PC-9 (cell line): ENCODE measurements around the gene RAC3.

Source experiments
- CTCF ChIP-seq: fragments of 200-600 bp; sonication (generic); conservative IDR thresholded peaks from 2 replicates; pipeline ENCODE4 v1.6.1; 2017; ENCODE audit warnings: mixed run types, antibody characterized with exemption, mild to moderate bottlenecking, moderate library complexity
- EZH2 ChIP-seq: fragments of 200-600 bp; sonication (generic); IDR thresholded peaks from 2 replicates; pipeline ENCODE4 v1.8.0; 2017; ENCODE audit warnings: antibody characterized with exemption, low read depth

DNA sequence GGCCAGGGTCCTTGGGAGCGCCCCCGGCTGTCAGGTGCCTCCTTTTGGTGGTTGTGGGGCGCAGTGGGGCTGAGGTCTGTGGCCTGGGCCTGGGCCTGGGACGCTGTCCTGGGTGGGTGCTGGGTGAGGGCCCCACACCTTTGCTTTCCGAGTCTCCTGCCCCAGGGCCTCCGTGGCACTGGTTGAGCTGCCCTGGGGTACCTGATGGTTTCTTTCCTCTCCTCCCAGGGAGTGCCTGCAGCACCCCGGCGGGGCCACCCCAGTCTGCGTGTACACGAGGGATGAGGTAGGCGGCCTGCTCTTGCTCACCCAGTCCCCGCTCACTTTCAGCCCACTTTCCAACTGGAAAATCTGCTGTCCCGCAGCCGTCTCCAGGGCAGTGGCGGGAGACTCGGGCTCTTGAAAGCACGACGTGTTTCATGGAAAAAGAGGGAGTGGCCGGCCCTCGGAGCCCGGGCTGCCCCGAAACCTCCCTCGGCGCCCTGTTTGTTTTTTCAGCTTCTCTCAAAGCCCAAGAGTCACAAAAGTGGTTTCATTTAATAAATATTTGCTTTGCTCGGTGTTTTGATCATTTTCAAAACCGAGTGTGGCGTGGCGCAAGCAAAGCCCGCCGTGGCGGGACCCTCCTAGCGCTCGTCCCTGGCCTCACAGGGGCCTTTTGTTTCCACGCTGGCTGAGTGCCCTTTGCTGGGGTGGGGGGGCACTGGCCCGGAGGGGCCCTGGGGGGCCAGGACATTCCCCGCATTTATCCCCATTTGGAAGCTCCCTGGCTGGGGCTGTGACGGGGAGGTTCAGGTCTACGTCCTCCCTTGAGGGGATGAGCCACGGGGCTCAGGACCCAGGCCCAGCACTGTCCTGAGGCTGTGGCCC lies 36.6 kb upstream of the RAC3 start:
- TF ChIP-seq CTCF, result no peak
- TF ChIP-seq EZH2, result no peak
